Stimulated activated CD8-positive, alpha-beta memory T cell treated with anti-CD3 and anti-CD28 coated beads, Interleukin-15, amount 100 ng/mL, for 48 hours (primary cell): ENCODE data around the gene SMIM11.
"Not testable (repeated sequence)": the region's sequence is repeated elsewhere in the genome, so short reads cannot be mapped to it uniquely, and the experiment has no call there.

Experiments
- DNase-seq, 2 donors: peaks; one replicate each; pipeline ENCODE4 v3.0.0-alpha.2; 2020; ENCODE audit warnings: low read depth in 2 of 2

The SMIM11 gene, protein sequence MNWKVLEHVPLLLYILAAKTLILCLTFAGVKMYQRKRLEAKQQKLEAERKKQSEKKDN

GRCh38 chr21:34374940-34375618 lies at the start of gene SMIM11:
Gene SMIM11, plus strand, starts transcription at chr21:34375507. Its CDS starts 3,998 bp downstream, at chr21:34379505.
- DNase-seq = not testable (repeated sequence)

GRCh38 chr21:34330055-34330454 lies 45.3 kb upstream of the SMIM11 start:
- DNase-seq = no peak

DNA sequence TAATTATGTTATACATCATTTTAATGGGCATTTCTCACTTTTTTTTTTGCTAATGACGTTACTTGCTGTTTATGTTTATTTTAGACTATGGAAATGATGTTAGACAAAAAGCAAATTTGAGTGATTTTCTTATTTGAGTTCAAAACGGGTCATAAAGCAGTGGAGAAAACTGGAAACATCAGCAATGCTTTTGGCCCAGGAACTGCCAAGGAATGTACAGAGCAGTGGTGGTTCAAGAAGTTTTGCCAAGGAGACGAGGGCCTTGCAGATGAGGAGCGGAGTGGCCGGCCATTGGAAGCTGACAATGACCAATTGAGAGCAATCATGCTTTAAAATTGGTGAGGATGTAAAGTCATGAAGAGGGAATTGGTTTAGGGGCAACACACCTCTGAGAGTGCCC lies 43.6 kb upstream of the SMIM11 start:
- DNase-seq = no peak

DNA sequence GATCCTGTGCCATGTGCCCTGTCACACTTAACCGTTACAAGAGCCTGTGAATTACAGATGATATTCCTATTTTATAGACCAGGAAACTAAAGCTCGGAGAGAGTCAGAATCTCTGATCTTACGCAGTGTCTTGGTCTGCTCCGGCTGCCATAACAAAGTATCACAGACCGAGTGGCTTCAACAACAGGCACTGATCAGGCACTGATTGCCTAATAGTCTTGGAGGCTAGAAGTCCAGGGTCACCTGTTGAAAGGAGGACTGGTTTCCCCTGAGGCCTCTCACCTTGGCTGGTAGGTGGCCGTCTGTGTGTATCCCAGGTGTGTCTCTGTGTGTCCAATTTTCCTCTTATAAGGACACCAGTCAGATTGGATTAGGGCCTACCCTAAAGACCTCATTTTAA lies 43.0 kb upstream of the SMIM11 start:
- no peak for DNase-seq

DNA sequence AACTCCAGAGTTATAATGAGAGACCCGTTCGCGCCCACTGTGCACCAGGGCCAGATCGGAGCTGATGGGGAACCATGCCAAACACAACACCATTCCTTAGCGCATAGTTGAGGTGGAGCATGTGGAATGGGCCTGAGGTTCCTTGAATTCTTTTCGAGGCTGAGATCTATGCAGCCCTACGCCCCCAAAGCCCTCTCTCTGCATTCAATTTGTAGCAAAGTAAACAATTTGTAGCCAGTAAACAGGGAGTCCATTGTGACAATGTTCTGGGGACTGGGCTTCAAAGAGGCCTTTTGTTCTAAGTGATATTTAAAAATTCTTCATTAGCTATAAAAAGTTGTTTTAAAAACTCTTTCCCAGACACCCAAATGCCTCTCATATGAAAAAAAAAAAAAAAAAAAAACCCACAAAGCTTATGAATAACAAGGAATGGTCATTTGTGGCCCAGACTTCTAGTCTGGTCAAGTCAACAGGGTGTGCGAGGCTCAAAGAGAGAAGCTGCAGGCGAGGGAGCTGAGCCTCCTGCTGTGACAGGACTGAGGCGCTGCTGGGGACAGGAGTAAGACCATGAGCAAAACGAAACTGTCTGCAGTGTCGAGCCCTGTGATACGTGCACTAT lies 42.1 kb upstream of the SMIM11 start:
- no peak for DNase-seq

GRCh38 chr21:34335316-34335715 lies 40.0 kb upstream of the SMIM11 start:
- DNase-seq = no peak

DNA sequence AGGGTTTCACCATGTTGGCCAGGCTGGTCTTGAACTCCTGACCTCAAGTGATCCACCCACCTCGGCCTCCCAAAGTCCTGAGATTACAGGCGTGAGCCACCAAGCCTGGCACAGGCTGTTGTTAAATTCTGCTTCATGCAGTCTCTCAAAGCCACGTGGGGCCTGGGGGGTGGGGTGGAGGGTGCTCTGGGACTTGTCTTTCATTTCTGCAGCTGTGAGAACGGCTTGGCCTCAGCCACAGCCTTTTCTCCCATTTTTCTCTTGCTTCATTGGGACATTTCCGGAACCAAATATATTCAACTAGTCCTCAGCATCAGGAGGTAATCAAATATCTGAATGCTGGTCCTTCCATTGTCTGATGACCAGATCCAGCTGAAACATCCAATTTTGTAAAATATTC lies 39.1 kb upstream of the SMIM11 start:
- no peak for DNase-seq

DNA sequence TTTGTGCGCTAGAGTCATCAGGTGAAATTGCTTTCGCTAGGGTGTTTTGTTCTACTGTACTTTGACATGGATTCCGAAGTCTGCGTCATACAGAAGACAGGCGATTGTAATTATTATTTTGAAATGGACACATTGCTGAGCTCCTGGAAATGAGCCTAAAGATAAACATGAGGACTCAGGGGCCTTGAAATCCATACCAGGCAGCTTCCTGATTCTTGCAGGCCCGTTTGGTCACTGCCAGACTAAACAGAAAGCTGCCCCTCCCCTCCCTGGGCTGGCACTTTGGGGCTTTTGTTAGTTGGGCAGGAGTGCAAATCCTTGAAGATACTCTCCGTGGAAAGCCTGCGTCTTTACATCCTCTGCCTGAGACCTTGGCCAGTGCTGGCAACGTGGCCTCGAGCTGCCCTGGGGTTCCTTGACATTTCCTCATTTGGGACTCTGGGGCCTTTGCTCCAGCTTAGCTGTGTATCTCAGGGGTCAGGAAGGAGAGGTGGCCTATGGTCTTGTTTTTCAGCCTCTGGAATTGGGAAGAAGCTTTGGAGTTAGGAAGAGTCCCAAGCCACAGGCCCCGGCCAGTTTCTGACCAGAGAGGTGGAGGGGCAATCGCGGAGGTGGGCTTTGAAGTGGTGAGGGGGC lies 38.4 kb upstream of the SMIM11 start:
- no peak for DNase-seq

- DNase-seq = no peak
These were observed 37.6 kb upstream of the SMIM11 start for GRCh38 chr21:34337741-34338140.

DNA sequence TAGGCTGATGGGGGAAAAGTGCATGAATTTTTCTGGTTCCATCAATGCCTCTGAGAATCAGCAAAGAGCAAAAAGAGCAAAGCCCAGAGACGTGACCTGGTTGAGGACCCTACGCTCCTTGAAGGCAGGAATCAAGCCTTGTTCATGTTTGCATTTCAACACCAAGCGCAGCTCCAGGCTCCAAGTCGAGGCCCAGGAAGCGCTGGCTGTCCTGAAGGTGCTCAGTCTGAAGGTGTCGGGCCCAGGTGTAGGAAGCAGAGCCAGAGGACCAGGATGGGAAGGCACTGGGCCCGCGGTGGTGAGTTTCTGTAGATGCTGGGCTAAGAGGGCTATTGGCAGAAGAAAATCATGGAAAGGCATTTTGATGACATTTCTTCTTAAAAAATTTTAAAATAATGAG lies 37.1 kb upstream of the SMIM11 start:
- DNase-seq = no peak

- DNase-seq = no peak
These were observed 35.2 kb upstream of the SMIM11 start for GRCh38 chr21:34340061-34340460.

DNA sequence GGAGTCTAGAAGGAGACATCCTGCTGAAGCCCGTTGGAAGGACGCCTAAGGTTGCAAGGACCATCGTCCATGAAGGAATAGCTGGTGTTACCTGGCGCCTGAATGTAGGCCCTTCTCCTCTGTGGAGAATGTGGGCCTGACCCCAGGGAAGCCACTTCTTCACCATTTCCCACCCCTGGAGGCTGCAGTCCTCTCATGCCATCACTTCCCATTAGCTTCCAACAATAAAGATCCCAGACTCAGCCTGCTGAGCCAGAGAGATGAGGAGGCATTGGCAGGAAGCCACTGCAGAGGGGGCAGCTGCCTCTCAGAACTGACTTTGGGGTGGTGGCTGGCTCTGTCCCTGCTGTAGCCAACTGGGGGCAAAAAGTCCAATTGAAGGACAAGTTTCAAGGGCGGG lies 32.8 kb upstream of the SMIM11 start:
- DNase-seq = no peak

GRCh38 chr21:34343347-34343746 lies 32.0 kb upstream of the SMIM11 start:
- DNase-seq = no peak

GRCh38 chr21:34343838-34344381 lies 31.4 kb upstream of the SMIM11 start:
- no peak for DNase-seq

GRCh38 chr21:34344584-34344983 lies 30.7 kb upstream of the SMIM11 start:
- no peak for DNase-seq

- no peak for DNase-seq
These were observed 30.0 kb upstream of the SMIM11 start for GRCh38 chr21:34345091-34345871.

GRCh38 chr21:34345892-34346291 lies 29.4 kb upstream of the SMIM11 start:
- DNase-seq = no peak

DNA sequence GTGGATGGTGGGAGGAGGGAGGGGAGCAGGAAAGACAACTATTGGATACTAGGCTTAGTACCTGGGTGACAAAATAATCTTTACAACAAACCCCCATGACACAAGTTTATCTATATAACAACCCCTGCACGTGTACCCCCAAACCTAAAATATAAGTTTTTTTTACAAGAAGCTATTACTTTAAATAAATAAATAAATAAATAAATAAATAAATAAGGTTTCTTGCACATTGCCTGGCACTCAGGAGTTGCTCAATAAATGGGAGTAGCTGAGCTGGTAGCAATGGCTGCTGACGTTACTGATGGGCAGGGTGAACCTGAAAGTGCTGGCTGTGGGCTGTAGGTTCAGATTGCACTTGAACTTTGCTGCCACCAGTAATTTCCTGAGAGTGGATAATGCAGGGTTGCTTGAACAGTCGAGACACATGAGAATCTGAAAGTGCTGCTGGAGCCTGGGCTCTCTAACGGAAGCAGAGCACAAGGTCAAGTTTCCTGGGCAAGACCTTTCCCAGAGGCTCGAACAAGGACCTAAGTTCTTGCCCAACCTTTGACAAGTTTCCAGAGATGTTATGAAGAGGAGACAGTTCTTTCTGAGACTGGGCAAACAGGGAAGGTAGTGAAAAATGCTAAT lies 26.3 kb upstream of the SMIM11 start:
- no peak for DNase-seq

GRCh38 chr21:34351786-34352241 lies 23.5 kb upstream of the SMIM11 start:
- peak in 1 of 2 donors; percentile 4 for DNase-seq

DNA sequence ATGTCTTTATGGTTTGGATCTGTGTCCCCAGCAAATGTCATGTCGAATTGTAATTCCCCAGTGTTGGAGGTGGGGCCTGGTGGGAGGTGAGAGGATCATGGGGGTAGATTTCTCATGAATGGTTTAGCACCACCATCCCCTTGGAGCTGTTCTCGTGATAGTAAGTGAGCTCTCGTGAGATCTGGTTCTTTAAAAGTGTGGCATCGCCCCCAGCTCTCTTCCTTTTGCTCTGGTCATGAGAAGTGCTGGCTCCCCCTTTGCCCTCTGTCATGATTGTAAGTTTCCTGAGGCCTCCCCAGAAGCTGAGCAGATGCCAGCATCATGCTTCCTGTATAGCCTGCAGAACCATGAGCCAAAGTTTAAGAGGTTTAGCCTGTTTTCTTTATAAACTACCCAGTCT lies 22.8 kb upstream of the SMIM11 start:
- DNase-seq = no peak

DNA sequence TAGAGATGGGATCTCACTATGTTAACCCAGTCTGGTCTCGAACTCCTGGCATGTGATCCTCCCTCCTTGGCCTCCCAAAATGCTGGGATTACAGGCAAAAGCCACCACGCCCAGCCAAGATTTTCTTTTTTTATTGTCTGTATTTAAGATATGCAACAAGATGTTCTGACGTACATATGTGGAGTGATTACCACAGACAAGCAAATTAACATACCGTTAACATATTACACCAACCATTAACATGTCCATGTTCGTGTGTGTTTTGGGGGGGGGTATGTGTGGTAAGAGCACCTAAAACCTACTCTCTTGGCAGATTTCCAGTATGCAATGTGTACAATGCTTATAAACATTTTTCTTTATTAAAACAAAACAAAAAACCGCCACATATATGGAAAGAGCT lies 22.1 kb upstream of the SMIM11 start:
- DNase-seq = no peak
